Gastroesophageal sphincter (tissue), 4 donors: ENCODE results near the gene PIBF1. TPM values are rescaled to one million over a fixed set of nuclear protein-coding genes. Genes with fewer than 3 reads are reported as not detected.

ENCODE experiments used
- ATAC-seq: fragments of 150-250 bp; one replicate; pipeline ENCODE4 v1.9.1; 2016; ENCODE audit warnings: mild to moderate bottlenecking, moderate library complexity
- H3K27ac ChIP-seq, 4 donors: fragments of 200-600 bp; sonication (generic) in 3 of 4; 1 replicate in 3 of 4; 2 replicates in 1 of 4; pipeline ENCODE4 v1.5.1; 2016 to 2019
- H3K27me3 ChIP-seq: fragments of 200-600 bp; sonication (generic); one replicate; pipeline ENCODE4 v1.5.1; 2019
- H3K36me3 ChIP-seq, 2 donors: fragments of 200-600 bp; sonication (generic); one replicate each; pipeline ENCODE4 v1.5.1; 2019; ENCODE audit warnings: control low read depth in 1 of 2
- H3K4me1 ChIP-seq, 3 donors: fragments of 200-600 bp; sonication (generic); 1 replicate in 2 of 3; 2 replicates in 1 of 3; pipeline ENCODE4 v1.5.1; 2016 to 2019; ENCODE audit warnings: control low read depth in 2 of 3
- H3K4me3 ChIP-seq, 2 donors: fragments of 200-600 bp; sonication (generic); one replicate each; pipeline ENCODE4 v1.5.1; 2019; ENCODE audit warnings: mild to moderate bottlenecking in 1 of 2, moderate library complexity in 1 of 2
- H3K9me3 ChIP-seq, 3 donors: fragments of 200-600 bp; sonication (generic); one replicate each; pipeline ENCODE4 v1.5.1; 2017 to 2019; ENCODE audit warnings: control low read depth in 2 of 3
- EP300 ChIP-seq: sonication (generic); formaldehyde crosslinking; IDR thresholded peaks from one replicate; pipeline ENCODE4 v1.6.1; 2017; ENCODE audit warnings: antibody characterized with exemption, mild to moderate bottlenecking
- POLR2A ChIP-seq, 2 donors: fragments of 450-650 bp; IDR thresholded peaks; one replicate each; pipeline ENCODE4 v1.6.1; 2017; ENCODE audit warnings: antibody characterized with exemption in 2 of 2, mild to moderate bottlenecking in 2 of 2, moderate library complexity in 1 of 2
- POLR2AphosphoS5 ChIP-seq: sonication (generic); formaldehyde crosslinking; IDR thresholded peaks from one replicate; pipeline ENCODE4 v1.6.1; 2017; ENCODE audit warnings: antibody characterized with exemption
- WGBS, 2 donors: methylation state at CpG; one replicate each; pipeline ENCODE4 v1.1.5; 2018; ENCODE audit warnings: low coverage in 1 of 2; 5-methylcytosine and 5-hydroxymethylcytosine counted together
- total RNA-seq, 4 donors: library from RNA; depleted of rRNA; stranded (reverse); fragments of >200 nt; gene quantifications; one replicate each; pipeline ENCODE4 v1.1.0, GENCODE V29; 2016
- TF ChIP-seq, protein P1 (sequence below), 4 experiments: fragments of 200-600 bp in 2 of 4; fragments of 450-650 bp in 2 of 4; sonication (generic) in 1 of 4; IDR thresholded peaks; one replicate each; pipeline ENCODE4 v1.5.1; 2017 to 2019; ENCODE audit warnings: antibody characterized with exemption in 4 of 4, mild to moderate bottlenecking in 2 of 4, moderate library complexity in 2 of 4

PIBF1 gene
- total RNA-seq, 4 donors from 2014 or later = 13.1 to 38.4 (median 22.3) TPM

DNA sequence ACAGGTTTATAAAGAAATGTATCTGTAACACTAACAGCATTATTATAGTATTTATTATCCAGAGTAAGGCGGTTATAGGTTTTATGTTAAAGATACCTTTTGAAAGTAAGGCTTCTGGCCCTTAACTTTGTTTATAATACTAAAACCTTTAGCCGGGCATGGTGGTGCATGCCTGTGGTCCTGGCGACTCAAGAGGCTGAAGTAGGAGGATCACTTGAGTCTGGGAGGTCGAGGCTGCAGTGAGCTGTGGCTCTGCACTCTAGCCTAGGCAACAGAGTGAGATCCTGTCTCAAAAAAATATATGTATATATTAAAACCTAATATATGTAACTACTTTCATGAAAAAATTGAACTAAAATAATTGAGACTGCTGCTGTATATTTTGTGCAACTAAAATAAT, 178.2 kb downstream of the PIBF1 start:
- H3K36me3 ChIP-seq = peaks cover 0 to 16% of the 10 kb centered on the region in 2 donors
- ATAC-seq = no peak
- no peak overlapping the region for H3K4me3 ChIP-seq
- TF ChIP-seq POLR2A (IDR thresholded peaks at IDR 0.05) (no peak), EP300 (no peak), POLR2AphosphoS5 (no peak)
- TF ChIP-seq, protein P1, sequence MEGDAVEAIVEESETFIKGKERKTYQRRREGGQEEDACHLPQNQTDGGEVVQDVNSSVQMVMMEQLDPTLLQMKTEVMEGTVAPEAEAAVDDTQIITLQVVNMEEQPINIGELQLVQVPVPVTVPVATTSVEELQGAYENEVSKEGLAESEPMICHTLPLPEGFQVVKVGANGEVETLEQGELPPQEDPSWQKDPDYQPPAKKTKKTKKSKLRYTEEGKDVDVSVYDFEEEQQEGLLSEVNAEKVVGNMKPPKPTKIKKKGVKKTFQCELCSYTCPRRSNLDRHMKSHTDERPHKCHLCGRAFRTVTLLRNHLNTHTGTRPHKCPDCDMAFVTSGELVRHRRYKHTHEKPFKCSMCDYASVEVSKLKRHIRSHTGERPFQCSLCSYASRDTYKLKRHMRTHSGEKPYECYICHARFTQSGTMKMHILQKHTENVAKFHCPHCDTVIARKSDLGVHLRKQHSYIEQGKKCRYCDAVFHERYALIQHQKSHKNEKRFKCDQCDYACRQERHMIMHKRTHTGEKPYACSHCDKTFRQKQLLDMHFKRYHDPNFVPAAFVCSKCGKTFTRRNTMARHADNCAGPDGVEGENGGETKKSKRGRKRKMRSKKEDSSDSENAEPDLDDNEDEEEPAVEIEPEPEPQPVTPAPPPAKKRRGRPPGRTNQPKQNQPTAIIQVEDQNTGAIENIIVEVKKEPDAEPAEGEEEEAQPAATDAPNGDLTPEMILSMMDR (IDR thresholded peaks at IDR 0.05) = no peak
- WGBS, 2 donors = 94 to 100% methylated on average over 4 of the region's 4 CpGs
- H3K9me3 ChIP-seq = no peaks in the 10 kb centered on the region
- H3K27me3 ChIP-seq = no peaks in the 10 kb centered on the region
- H3K4me1 ChIP-seq = no peaks in the 10 kb centered on the region
- H3K27ac ChIP-seq = no peak overlapping the region

DNA sequence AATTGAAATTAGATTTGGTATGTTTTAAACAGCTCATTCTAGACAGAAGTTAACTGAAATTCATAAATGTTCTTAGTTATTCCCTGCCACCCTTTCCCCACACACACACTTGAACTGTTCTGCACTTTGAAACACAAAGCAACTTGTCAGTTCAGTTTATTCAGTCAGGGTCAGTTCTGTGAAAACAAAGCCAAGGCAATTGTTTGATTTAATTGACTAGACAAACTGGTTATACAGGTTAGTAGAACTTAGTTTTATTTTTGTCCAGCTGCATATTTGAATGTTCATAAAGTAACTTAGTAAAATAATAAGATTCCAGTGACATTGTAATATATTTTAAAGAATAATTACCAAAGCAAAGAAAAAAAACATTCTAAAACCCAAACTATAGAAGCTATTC, 178.6 kb downstream of the PIBF1 start:
- Histone ChIP-seq H3K27me3 (no peaks in the 10 kb centered on the region), H3K4me3 (no peak overlapping the region), H3K27ac (no peak overlapping the region), H3K9me3 (no peaks in the 10 kb centered on the region), H3K36me3 (peaks cover 0 to 19% of the 10 kb centered on the region in 2 donors), H3K4me1 (no peaks in the 10 kb centered on the region)
- TF ChIP-seq POLR2AphosphoS5 (no peak), POLR2A (IDR thresholded peaks at IDR 0.05) (no peak)
- TF ChIP-seq, protein P1 (IDR thresholded peaks at IDR 0.05) = no peak
- ATAC-seq = no peak

DNA sequence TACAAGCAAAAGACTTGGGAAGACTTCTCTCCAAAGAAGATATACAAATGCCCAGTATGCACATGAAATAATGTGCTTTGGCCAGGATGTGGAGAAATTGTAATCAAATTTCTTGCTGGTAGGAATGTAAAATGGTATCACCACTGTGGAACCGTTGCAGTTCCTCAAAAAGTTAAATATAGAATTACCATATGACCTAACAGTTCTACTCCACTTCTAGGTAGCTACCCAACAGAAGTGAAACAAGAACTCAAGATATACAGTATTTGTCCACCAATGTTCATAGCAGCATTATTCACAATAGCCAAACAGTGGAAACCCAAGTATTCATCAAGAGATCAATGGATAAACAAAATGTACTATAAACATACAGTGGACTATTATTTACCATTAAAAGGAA, 181.8 kb downstream of the PIBF1 start:
- H3K27me3 ChIP-seq = no peaks in the 10 kb centered on the region
- peaks cover 0 to 19% of the 10 kb centered on the region in 2 donors for H3K36me3 ChIP-seq
- no peaks in the 10 kb centered on the region for H3K9me3 ChIP-seq
- no peak overlapping the region for H3K27ac ChIP-seq
- 82 to 86% methylated on average over 1 of the region's 1 CpG for WGBS, 2 donors
- no peaks in the 10 kb centered on the region for H3K4me1 ChIP-seq
- TF ChIP-seq POLR2A (IDR thresholded peaks at IDR 0.05) (no peak), POLR2AphosphoS5 (no peak), EP300 (no peak)
- TF ChIP-seq, protein P1 (IDR thresholded peaks at IDR 0.05) = no peak
- no peak overlapping the region for H3K4me3 ChIP-seq
- no peak for ATAC-seq

DNA sequence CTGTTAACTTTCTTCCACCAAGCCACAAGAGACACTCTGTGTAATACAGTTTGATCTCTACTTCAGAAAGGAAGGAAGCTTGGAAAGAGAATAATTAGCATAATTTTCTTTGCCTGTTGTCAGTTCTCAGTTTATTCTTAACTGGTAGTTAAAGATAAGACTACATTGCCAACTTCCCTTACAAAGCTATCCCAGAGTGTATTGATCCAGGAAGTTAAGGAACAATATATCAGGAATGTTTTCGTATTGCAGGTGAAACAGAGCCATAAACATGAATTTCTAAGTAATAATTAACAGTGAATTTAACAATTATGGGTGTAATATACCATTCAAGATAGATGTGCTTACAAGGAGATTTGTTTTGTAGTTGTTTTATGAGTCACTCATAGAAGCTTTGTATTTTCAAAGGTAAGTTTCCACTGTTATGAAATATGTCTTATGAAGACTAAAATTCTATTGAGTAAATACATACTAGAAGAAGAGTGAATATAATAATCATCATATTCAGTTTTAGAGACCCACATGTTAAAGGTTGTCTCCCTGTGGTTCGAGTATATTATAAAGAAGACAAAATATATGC, 188.5 kb downstream of the PIBF1 start:
- Histone ChIP-seq H3K27me3 (no peaks in the 10 kb centered on the region), H3K36me3 (peaks cover 0 to 30% of the 10 kb centered on the region in 2 donors), H3K4me3 (no peak overlapping the region), H3K9me3 (no peaks in the 10 kb centered on the region), H3K4me1 (no peaks in the 10 kb centered on the region), H3K27ac (no peak overlapping the region)
- no peak for TF ChIP-seq POLR2A (IDR thresholded peaks at IDR 0.05)
- TF ChIP-seq EP300 = no peak
- TF ChIP-seq, protein P1 (IDR thresholded peaks at IDR 0.05) = no peak
- TF ChIP-seq POLR2AphosphoS5 = no peak
- ATAC-seq = no peak
- WGBS, 2 donors = 89 to 97% methylated on average over 2 of the region's 2 CpGs

DNA sequence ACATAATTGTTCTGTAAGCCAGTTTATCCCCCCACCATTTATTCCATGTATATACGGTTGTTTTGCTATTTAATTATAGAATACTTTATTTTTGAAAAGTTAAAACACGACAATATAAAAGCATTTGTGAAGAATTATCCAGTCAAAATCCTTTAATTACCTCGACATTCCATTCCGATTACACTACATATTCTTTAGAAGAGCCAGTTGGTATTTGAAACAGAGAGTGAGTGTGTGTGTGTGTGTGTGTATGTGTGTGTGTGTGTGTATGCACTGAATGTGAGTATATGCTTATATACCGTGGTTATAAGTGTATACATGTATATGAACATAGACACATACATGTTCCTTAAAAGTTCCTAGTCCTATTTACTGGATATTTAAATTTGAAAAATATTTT, 189.0 kb downstream of the PIBF1 start:
- no peaks in the 10 kb centered on the region for H3K4me1 ChIP-seq
- WGBS, 2 donors = 78 to 82% methylated on average over 4 of the region's 5 CpGs
- ATAC-seq = no peak

More for the DNA sequence above, 189.0 kb downstream of the PIBF1 start:
- Histone ChIP-seq H3K4me3 (no peak overlapping the region), H3K27ac (no peak overlapping the region), H3K27me3 (no peaks in the 10 kb centered on the region), H3K9me3 (no peaks in the 10 kb centered on the region), H3K36me3 (peaks cover 0 to 34% of the 10 kb centered on the region in 2 donors)
- TF ChIP-seq POLR2AphosphoS5 = no peak
